AG10803 (cell line): ENCODE data around the gene MTCP1.
A peak's percentile ranks its signal among the peaks of the same experiment; 100 is the strongest.

Experiments
- DNase-seq: peaks from one replicate; pipeline ENCODE4 v3.0.0; 2010; ENCODE audit warnings: low read depth
- H3K4me3 ChIP-seq: 2 replicates; pipeline ENCODE4 v1.5.1; 2011; ENCODE audit warnings: mild to moderate bottlenecking, low read length, control low read depth
- CTCF ChIP-seq: conservative IDR thresholded peaks from 2 replicates; pipeline ENCODE4 v1.5.1; 2011; ENCODE audit warnings: mild to moderate bottlenecking, low read length, control low read depth, inconsistent platforms

Gene MTCP1

GRCh38 chrX:155069414-155069813, 1.5 kb downstream of the MTCP1 start:
- H3K4me3 ChIP-seq, result peak overlapping the region; percentile 66; the same call in 1 of the 2 replicates

GRCh38 chrX:155068165-155068564, 2.8 kb downstream of the MTCP1 start:
- DNase-seq, result peak; percentile 45
- H3K4me3 ChIP-seq, result no peak overlapping the region
- no peak for TF ChIP-seq CTCF

More at GRCh38 chrX:155069414-155069813, 1.5 kb downstream of the MTCP1 start:
- no peak for DNase-seq
- TF ChIP-seq CTCF, result no peak

GRCh38 chrX:155065035-155065734, 5.8 kb downstream of the MTCP1 start:
- no peak for TF ChIP-seq CTCF
- DNase-seq, result peak; percentile 34
- no peak overlapping the region for H3K4me3 ChIP-seq

- TF ChIP-seq CTCF, result no peak
- no peak overlapping the region for H3K4me3 ChIP-seq
- no peak for DNase-seq
Observed at GRCh38 chrX:155061760-155062159, 9.2 kb downstream of the MTCP1 start.

GRCh38 chrX:155056877-155057792, 13.8 kb downstream of the MTCP1 start:
- peak overlapping the region; percentile 33 for H3K4me3 ChIP-seq

GRCh38 chrX:155056471-155056870, 14.5 kb downstream of the MTCP1 start:
- no peak for DNase-seq
- TF ChIP-seq CTCF, result no peak
- no peak overlapping the region for H3K4me3 ChIP-seq

More at GRCh38 chrX:155056877-155057792, 13.8 kb downstream of the MTCP1 start:
- TF ChIP-seq CTCF, result peak; percentile 72
- peak; percentile 70 for DNase-seq
